Heart right ventricle (tissue), 16 donors: ENCODE results near the gene ATP6AP1. TPM values are rescaled to one million over a fixed set of nuclear protein-coding genes. Genes with fewer than 3 reads are reported as not detected.
A peak's percentile ranks its signal among the peaks of the same experiment; 100 is the strongest.
"Not testable (repeated sequence)": the region's sequence is repeated elsewhere in the genome, so short reads cannot be mapped to it uniquely, and the experiment has no call there.

Source experiments
- ATAC-seq, 8 donors: fragments of 200-7000 bp; cut with Tn5 transposase; one replicate each; pipeline ENCODE4 v1.9.1; 2020; ENCODE audit warnings: mild to moderate bottlenecking in 8 of 8, moderate library complexity in 8 of 8, moderate number of reproducible peaks in 1 of 8
- DNase-seq, 2 donors: peaks; one replicate each; pipeline ENCODE4 v3.0.0-alpha.2; 2020
- H3K27ac ChIP-seq, 10 donors: fragments of 200-600 bp; sonication (generic) in 2 of 10; one replicate each; pipeline versions ENCODE4 v1.5.0 to v1.8.0; 2020 to 2022; ENCODE audit warnings: mild to moderate bottlenecking in 3 of 10
- H3K27me3 ChIP-seq, 7 donors: fragments of 200-600 bp; one replicate each; pipeline ENCODE4 v1.8.0; 2021 to 2022; ENCODE audit warnings: mild to moderate bottlenecking in 2 of 7
- H3K36me3 ChIP-seq, 9 donors: fragments of 200-600 bp; sonication (generic) in 1 of 9; one replicate each; pipeline versions ENCODE4 v1.5.0 to v1.8.0; 2020 to 2022; ENCODE audit warnings: mild to moderate bottlenecking in 2 of 9
- H3K4me1 ChIP-seq, 9 donors: fragments of 200-600 bp; sonication (generic) in 1 of 9; one replicate each; pipeline versions ENCODE4 v1.5.0 to v1.8.0; 2020 to 2022; ENCODE audit warnings: mild to moderate bottlenecking in 4 of 9
- H3K4me3 ChIP-seq, 10 donors: fragments of 200-600 bp; sonication (generic) in 2 of 10; one replicate each; pipeline versions ENCODE4 v1.5.0 to v1.8.0; 2020 to 2022; ENCODE audit warnings: mild to moderate bottlenecking in 7 of 10, moderate library complexity in 2 of 10
- H3K9me3 ChIP-seq, 11 donors: fragments of 200-600 bp in 10 of 11; sonication (generic) in 2 of 11; one replicate each; pipeline versions ENCODE4 v1.5.0 to v1.8.0; 2013 to 2022; ENCODE audit warnings: mild to moderate bottlenecking in 2 of 11, control low read depth in 1 of 11, moderate library complexity in 1 of 11
- WGBS, 2 donors: extraction: QIAGEN DNeasy Blood & Tissue Kit; methylation state at CpG; one replicate each; pipeline ENCODE4 v1.1.7; 2013; ENCODE audit warnings: inconsistent platforms in 1 of 2; 5-methylcytosine and 5-hydroxymethylcytosine counted together
- intact Hi-C, 10 donors: fragments of 100-400 bp; cut with DNase I; formaldehyde crosslinking; loops; one replicate each; pipeline versions ENCODE4 v1.11.1 to v1.14.2; 2022
- polyA plus RNA-seq, 2 donors: library from polyadenylated mRNA; stranded (reverse); fragments of 200-250 nt; gene quantifications; one replicate each; pipeline ENCODE4 v1.2.3, GENCODE V29; 2013
- total RNA-seq, 10 donors: library from RNA; stranded (reverse); fragmentation: NEBNext Ultra II Directional in 3 of 10; extraction: Animal tissue kit (Norgen Biotek cat#: 25700) in 3 of 10; gene quantifications; one replicate each; pipeline versions ENCODE4 v1.2.1 to v1.2.4, GENCODE V29; 2021 to 2023
- TF ChIP-seq, protein P1 (sequence below), 9 donors: fragments of 200-600 bp; sonication (generic) in 2 of 9; IDR thresholded peaks; one replicate each; pipeline versions ENCODE4 v1.5.0 to v1.8.0; 2021 to 2022; ENCODE audit warnings: antibody characterized with exemption in 9 of 9, mild to moderate bottlenecking in 5 of 9, moderate library complexity in 1 of 9
- donor health status: Arrhythmogenic right ventricular cardiomyopathy.
- donor health status: ischemic (EF 13 %, LVEDD 7.1; RV severe dilation, severe dysfunction).
- donor health status: healthy with polysubstance abuse.
- donor health status: DM: no; HTN: yes; CAD: no.
- donor health status: DM: no; HTN: no; CAD: no.
- donor health status: ischemic (EF 25% LVEDD 6.9; RV normal size, moderate dysfunction).
- donor health status: ischemic (EF 25% LVEDD 5.7; RV mildly dilated, moderate dysfunction).
- donor health status: healthy.
- donor health status: DM: yes; HTN: yes; CAD: no.
- donor health status: Ischemic cardiomyopathy.
- donor health status: ischemic (EF 35%, LVEDD 5.7; RV mildly dilated, moderate dysfunction).
- donor health status: nonischemic (EF 11% LVEDD 7.7; RV severe dilation, severe dysfunction).
- donor health status: DM: yes; HTN: yes; CAD: no.
- donor health status: PGD.
- donor health status: ischemic (EF 29% LVEDD 5.4; RV normal size, mild dysfunction).
- donor health status: nonischemic (EF 23%, LVEDD 6.1; RV moderate dilation, normal function).

Gene ATP6AP1
- total and polyA plus RNA-seq, 12 donors, result 26.0 to 113 (median 90.6) TPM

DNA sequence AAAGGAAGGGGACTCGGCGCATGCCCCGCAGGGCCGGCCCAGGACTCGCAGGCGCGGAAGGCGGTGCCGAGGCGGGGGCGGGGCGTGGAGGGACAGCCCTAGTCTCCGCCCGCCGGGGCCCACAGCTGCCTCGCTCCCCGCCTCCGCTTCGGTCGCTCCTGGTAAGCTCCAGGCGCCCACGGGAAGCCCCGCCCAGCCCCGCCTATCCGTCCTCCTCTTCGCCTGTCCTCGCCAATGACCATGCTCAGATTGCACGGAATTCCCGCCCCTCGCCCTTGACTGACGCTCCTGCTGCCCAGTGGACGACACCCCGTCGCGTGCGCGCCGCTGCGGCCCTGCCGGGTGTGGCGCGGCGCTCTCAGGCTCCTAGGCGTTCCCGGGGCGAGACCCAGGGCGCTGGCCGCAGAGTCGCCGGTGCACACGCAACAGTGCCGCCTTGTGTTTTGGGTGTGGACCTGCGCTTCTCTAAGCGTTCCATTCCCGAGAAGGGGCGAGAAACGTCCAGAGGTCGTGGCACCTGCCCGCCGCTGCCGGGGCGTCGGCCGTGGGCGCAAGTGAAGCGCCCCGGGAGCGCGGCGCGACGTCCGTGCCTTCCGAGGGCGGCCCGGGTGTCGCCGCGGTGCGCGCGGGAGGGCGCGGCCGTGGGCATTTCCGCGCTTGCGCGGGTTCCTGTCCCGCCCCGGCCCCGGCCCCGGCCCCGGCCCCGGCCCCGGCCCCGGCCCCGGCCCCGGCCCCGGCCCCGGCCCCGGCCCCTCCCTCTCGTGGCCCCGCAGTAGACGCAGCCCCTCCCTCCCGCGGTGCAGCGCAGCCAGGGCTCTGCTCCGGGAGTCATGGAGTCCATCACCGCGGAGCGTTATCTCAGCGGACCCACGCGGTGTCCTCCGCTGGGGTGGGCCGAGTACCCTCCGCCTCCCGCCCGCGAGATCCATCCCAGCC is 38.4 kb upstream of the ATP6AP1 start:
- intact Hi-C loops, result loop anchor here in 1 of 10 donors (10.0 kb wide), 1 partner anchor 125 kb away; the partner anchor contains the start of gene FAM3A
- WGBS, 2 donors, result 0% methylated on average over 2 to 10 of the region's 121 CpGs
- peak; percentile 82 to 93 (median 88) for ATAC-seq
- H3K27me3 ChIP-seq, DNase-seq, H3K9me3 ChIP-seq, H3K4me1 ChIP-seq, H3K36me3 ChIP-seq: not testable (repeated sequence)
- TF ChIP-seq, protein P1, sequence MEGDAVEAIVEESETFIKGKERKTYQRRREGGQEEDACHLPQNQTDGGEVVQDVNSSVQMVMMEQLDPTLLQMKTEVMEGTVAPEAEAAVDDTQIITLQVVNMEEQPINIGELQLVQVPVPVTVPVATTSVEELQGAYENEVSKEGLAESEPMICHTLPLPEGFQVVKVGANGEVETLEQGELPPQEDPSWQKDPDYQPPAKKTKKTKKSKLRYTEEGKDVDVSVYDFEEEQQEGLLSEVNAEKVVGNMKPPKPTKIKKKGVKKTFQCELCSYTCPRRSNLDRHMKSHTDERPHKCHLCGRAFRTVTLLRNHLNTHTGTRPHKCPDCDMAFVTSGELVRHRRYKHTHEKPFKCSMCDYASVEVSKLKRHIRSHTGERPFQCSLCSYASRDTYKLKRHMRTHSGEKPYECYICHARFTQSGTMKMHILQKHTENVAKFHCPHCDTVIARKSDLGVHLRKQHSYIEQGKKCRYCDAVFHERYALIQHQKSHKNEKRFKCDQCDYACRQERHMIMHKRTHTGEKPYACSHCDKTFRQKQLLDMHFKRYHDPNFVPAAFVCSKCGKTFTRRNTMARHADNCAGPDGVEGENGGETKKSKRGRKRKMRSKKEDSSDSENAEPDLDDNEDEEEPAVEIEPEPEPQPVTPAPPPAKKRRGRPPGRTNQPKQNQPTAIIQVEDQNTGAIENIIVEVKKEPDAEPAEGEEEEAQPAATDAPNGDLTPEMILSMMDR (IDR thresholded peaks at IDR 0.05), result peak in 1 of 9 donors; percentile 17
- Histone ChIP-seq H3K27ac (peak overlapping the region in 8 of 10 donors; percentile 53 to 82 (median 72)), H3K4me3 (peak overlapping the region in 5 of 10 donors; percentile 12 to 42 (median 31))

DNA sequence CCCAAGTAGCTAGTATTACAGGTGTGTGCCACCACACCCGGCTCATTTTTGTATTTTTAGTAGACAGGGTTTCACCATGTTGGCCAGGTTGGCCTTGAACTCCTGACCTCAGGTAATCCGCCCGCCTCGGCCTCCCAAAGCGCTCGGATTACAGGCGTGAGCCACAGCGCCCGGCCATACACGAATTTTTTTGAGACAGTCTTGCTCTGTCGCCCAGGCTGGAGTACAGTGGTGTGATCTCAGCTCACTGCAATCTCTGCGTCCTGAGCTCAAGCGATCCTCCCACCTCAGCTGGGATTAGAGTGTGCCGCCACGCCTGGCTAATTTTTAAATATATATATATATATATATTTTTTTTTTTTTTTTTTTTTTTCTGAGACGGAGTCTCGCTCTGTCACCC is 32.1 kb upstream of the ATP6AP1 start:
- H3K9me3 ChIP-seq, result peaks cover 0 to 10% (median 0%) of the 10 kb centered on the region in 11 donors
- peak overlapping the region in 4 of 10 donors; percentile 97 to 99 (median 98) for H3K27ac ChIP-seq
- H3K27me3 ChIP-seq, ATAC-seq, DNase-seq: not testable (repeated sequence)
- WGBS, 2 donors, result 93 to 96% methylated on average over 14 to 15 of the region's 17 CpGs
- intact Hi-C loops, result loop anchor here in 3 of 10 donors (5.0 to 10.0 kb wide), 3 partner anchors 118 to 1584 kb away; partner anchors contain the start of gene FAM3A (in 1 of the 3)
- H3K36me3 ChIP-seq, result peaks cover 0 to 26% (median 12%) of the 10 kb centered on the region in 9 donors
- peak overlapping the region in 3 of 10 donors; percentile 72 to 97 (median 84) for H3K4me3 ChIP-seq
- peaks cover 0 to 23% (median 15%) of the 10 kb centered on the region in 9 donors for H3K4me1 ChIP-seq

DNA sequence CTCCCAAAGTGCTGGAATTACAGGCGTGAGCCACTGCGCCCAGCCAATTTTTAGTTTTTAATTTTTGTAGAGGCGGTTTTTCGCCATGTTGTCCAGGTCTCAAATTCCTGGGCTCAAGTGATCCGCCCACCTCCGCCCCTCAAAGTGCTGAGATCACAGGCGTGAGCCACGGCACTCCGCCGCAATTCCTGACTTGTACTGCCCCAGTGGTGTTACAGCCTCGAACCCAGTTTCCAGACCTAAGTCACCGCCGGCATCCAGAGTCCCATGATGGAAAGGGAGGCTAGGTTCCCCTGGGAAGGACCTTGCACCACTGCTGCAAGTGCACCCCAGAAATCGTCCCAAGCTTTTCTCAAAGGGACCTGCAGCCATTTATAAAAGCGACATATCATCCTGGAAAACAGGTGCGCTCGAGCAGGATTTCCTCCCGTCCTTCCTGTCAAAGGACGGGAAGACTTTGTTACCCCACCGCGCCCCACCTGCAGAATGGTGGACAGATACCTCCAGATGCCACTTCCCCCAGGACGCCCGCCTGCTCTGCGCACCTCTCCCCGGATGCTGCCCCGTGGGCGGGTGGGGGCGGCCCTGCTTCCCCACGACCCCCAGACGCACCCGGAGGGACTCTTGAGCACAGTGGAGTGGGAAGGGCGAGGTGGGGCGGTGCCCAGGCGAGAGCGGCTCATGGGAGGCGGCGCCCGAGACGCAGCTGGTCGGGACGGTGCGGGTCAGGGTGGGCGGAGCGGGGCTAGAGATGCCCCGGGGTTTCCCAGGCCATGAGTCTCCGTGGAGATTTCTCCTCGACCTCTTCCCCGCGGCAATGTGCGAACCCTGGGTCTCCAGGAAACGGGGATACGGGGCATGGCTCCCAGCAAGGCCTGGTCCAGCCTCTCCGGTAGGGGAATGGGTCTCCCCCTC is 31.2 kb upstream of the ATP6AP1 start:
- DNase-seq, result peak; percentile 72 to 78
- Histone ChIP-seq H3K9me3 (peaks cover 0 to 10% (median 0%) of the 10 kb centered on the region in 11 donors), H3K4me3 (peak overlapping the region; percentile 44 to 97 (median 78)), H3K4me1 (peaks cover 0 to 23% (median 15%) of the 10 kb centered on the region in 9 donors), H3K27ac (peak overlapping the region; percentile 94 to 99 (median 98)), H3K36me3 (peaks cover 0 to 31% (median 12%) of the 10 kb centered on the region in 9 donors), H3K27me3 (no peaks in the 10 kb centered on the region)
- intact Hi-C loops, result loop anchor here in 3 of 10 donors (5.0 to 10.0 kb wide), 3 partner anchors 118 to 1585 kb away; partner anchors contain the start of gene FAM3A (in 1 of the 3)
- TF ChIP-seq, protein P1 (IDR thresholded peaks at IDR 0.05), result no peak
- peak; percentile 72 to 86 (median 84) for ATAC-seq
- 6% methylated on average over 24 to 51 of the region's 53 CpGs for WGBS, 2 donors

DNA sequence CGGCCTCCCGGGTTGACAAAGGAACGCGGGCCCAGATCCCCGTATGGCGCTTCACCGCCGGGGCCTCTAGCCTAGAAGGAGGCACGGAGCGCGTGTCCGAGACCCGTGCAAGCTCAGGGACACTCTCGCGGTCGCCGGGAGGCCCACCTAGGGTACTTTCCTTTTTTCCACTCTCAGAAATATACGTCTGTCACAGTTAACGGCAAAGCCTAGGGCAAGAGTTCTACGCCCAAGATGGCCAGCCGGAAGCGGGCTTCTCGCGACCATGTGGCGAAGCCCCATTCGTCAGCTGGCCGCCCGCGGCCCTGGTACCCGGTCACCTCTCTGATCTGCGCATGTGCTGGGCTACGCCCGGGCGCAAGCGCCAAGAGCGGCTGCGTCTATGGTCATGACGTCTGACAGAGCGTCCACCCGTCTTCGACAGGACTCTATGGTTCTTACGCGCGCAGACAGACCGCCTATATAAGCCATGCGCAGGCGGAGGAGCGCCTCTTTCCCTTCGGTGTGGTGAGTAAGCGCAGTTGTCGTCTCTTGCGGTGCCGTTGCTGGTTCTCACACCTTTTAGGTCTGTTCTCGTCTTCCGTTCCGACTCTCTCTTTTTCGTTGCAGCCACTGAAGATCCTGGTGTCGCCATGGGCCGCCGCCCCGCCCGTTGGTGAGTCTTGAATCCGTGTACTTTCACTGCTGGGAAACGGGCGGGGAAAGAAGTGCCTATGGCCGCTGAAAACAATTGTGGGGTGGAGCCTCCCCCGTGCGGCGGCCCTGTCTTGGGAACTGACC is 30.4 kb upstream of the ATP6AP1 start, which contains the start of gene RPL10:
RPL10 (plus strand) TSS at position 490 of the 780 bp plus-strand sequence; CDS start at position 633, 143 bp downstream.
- intact Hi-C loops, result loop anchor here in 3 of 10 donors (5.0 to 10.0 kb wide), 3 partner anchors 117 to 1586 kb away; partner anchors contain the start of gene FAM3A (in 1 of the 3)
- TF ChIP-seq, protein P1 (IDR thresholded peaks at IDR 0.05), result no peak

More for the DNA sequence above, 30.4 kb upstream of the ATP6AP1 start, which contains the start of gene RPL10:
- Histone ChIP-seq H3K9me3 (peaks cover 0 to 10% (median 0%) of the 10 kb centered on the region in 11 donors), H3K27me3 (no peaks in the 10 kb centered on the region), H3K27ac (peak within 1 kb of the TSS; percentile 94 to 99 (median 98)), H3K4me1 (peaks cover 0 to 23% (median 15%) of the 10 kb centered on the region in 9 donors), H3K4me3 (peak within 1 kb of the TSS; percentile 66 to 97 (median 78)), H3K36me3 (peaks cover 0 to 35% (median 12%) of the 10 kb centered on the region in 9 donors)
- DNase-seq, result peak; percentile 93
- ATAC-seq, result peak; percentile 88 to 97 (median 94)
- 0 to 1% methylated on average over 58 to 69 of the region's 69 CpGs for WGBS, 2 donors
